SU-DHL-6 (cell line): ENCODE measurements around the gene OR2V2.

Experiments used
- H2AFZ ChIP-seq: fragments of 200-600 bp; sonication (generic); 2 replicates; pipeline ENCODE4 v1.6.1; 2014; ENCODE audit warnings: low read depth, mild to moderate bottlenecking, moderate library complexity, mixed read lengths, antibody characterized with exemption, low read length; ENCODE audit not compliant: severe bottlenecking
- H3F3A ChIP-seq: fragments of 200-600 bp; shearing (Covaris generic); 2 replicates; pipeline ENCODE4 v1.6.0; 2016; ENCODE audit warnings: antibody characterized with exemption, mild to moderate bottlenecking; ENCODE audit not compliant: insufficient read depth
- H3K27ac ChIP-seq: fragments of 200-600 bp; sonication (generic); 2 replicates; pipeline ENCODE4 v1.5.1; 2016; ENCODE audit warnings: low read depth, mild to moderate bottlenecking, low read length, moderate library complexity, mixed read lengths
- H3K27me3 ChIP-seq: fragments of 200-600 bp; sonication (generic), shearing (Covaris generic); 2 replicates; pipeline ENCODE4 v1.6.0; 2014; ENCODE audit warnings: mild to moderate bottlenecking, low read length
- H3K36me3 ChIP-seq: fragments of 200-600 bp; sonication (generic); 2 replicates; pipeline ENCODE4 v1.6.1; 2014; ENCODE audit warnings: mild to moderate bottlenecking, low read length, mixed read lengths
- H3K4me2 ChIP-seq: fragments of 300-600, 200-600 bp; shearing (Covaris generic), sonication (generic); 2 replicates; pipeline ENCODE4 v1.6.0; 2014; ENCODE audit warnings: low read length, low read depth, mild to moderate bottlenecking; ENCODE audit not compliant: poor library complexity, severe bottlenecking
- H3K4me3 ChIP-seq: fragments of 200-600 bp; sonication (generic); 2 replicates; pipeline ENCODE4 v1.5.1; 2014; ENCODE audit warnings: antibody characterized with exemption, low read length, mild to moderate bottlenecking, mixed read lengths; ENCODE audit not compliant: insufficient read depth, poor library complexity, severe bottlenecking
- H3K79me2 ChIP-seq: fragments of 200-600 bp; sonication (generic); 2 replicates; pipeline ENCODE4 v1.6.1; 2014; ENCODE audit warnings: mild to moderate bottlenecking, low read length, moderate library complexity; ENCODE audit not compliant: insufficient read depth
- H3K9ac ChIP-seq: fragments of 200-600 bp; sonication (generic); 2 replicates; pipeline ENCODE4 v1.7.0; 2014; ENCODE audit warnings: mild to moderate bottlenecking, low read length
- H3K9me2 ChIP-seq: fragments of 200-600 bp; sonication (generic); replicated peaks from 2 replicates; pipeline ENCODE4 v1.6.1; 2014; ENCODE audit warnings: low read length; ENCODE audit not compliant: insufficient read depth
- H3K9me3 ChIP-seq: fragments of 200-600 bp; sonication (generic); 2 replicates; pipeline ENCODE4 v1.6.1; 2014; ENCODE audit warnings: low read length, mixed read lengths; ENCODE audit not compliant: insufficient read depth
- H4K20me1 ChIP-seq: fragments of 200-600 bp; sonication (generic); 2 replicates; pipeline ENCODE4 v1.6.1; 2014; ENCODE audit warnings: low read depth, mild to moderate bottlenecking, antibody characterized with exemption, low read length, moderate library complexity, mixed read lengths
- CTCF ChIP-seq: fragments of 200-600 bp; sonication (generic); IDR thresholded peaks from one replicate; pipeline ENCODE4 v1.5.1; 2017; ENCODE audit warnings: antibody characterized with exemption, mild to moderate bottlenecking, low read length, moderate library complexity; ENCODE audit not compliant: insufficient read depth, poor library complexity, severe bottlenecking
- EZH2phosphoT487 ChIP-seq: fragments of 200-600 bp; sonication (generic), shearing (Covaris generic); conservative IDR thresholded peaks from 2 replicates; pipeline ENCODE4 v1.6.1; 2018; ENCODE audit warnings: mild to moderate bottlenecking, antibody characterized with exemption, low read length, moderate library complexity, mixed read lengths

Gene OR2V2

GRCh38 chr5:181151146-181151545 is 3.8 kb downstream of the OR2V2 start:
- Histone ChIP-seq H3K4me2 (no peak overlapping the region), H2AFZ (no peak overlapping the region), H3K27me3 (no peaks in the 10 kb centered on the region)

GRCh38 chr5:181152406-181152805 is 5.0 kb downstream of the OR2V2 start:
- Histone ChIP-seq H3K4me3 (no peak overlapping the region), H3K9ac (no peak overlapping the region), H3K36me3 (no peaks in the 10 kb centered on the region), H3K4me2 (no peak overlapping the region), H3F3A (no peaks in the 10 kb centered on the region), H3K9me2 (no peaks in the 10 kb centered on the region), H4K20me1 (no peaks in the 10 kb centered on the region), H3K27ac (no peak overlapping the region), H2AFZ (no peak overlapping the region), H3K27me3 (no peaks in the 10 kb centered on the region), H3K79me2 (no peaks in the 10 kb centered on the region), H3K9me3 (no peaks in the 10 kb centered on the region)
- no peak for TF ChIP-seq EZH2phosphoT487
- TF ChIP-seq CTCF = no peak

More at GRCh38 chr5:181151146-181151545, 3.8 kb downstream of the OR2V2 start:
- Histone ChIP-seq H4K20me1 (no peaks in the 10 kb centered on the region), H3K9me3 (no peaks in the 10 kb centered on the region), H3K79me2 (no peaks in the 10 kb centered on the region), H3K9ac (no peak overlapping the region), H3K36me3 (no peaks in the 10 kb centered on the region), H3F3A (no peaks in the 10 kb centered on the region), H3K27ac (no peak overlapping the region), H3K9me2 (no peaks in the 10 kb centered on the region), H3K4me3 (no peak overlapping the region)
- TF ChIP-seq EZH2phosphoT487 = no peak
- no peak for TF ChIP-seq CTCF

- no peaks in the 10 kb centered on the region for H3K9me2 ChIP-seq
- no peak overlapping the region for H3K27ac ChIP-seq
- H3F3A ChIP-seq = no peaks in the 10 kb centered on the region
- H3K27me3 ChIP-seq = no peaks in the 10 kb centered on the region
- no peak overlapping the region for H3K4me2 ChIP-seq
- no peak overlapping the region for H2AFZ ChIP-seq
- no peak overlapping the region for H3K4me3 ChIP-seq
- H3K36me3 ChIP-seq = no peaks in the 10 kb centered on the region
- no peaks in the 10 kb centered on the region for H3K9me3 ChIP-seq
- no peaks in the 10 kb centered on the region for H3K79me2 ChIP-seq
- no peak for TF ChIP-seq CTCF
- no peak for TF ChIP-seq EZH2phosphoT487
- H3K9ac ChIP-seq = no peak overlapping the region
- H4K20me1 ChIP-seq = no peaks in the 10 kb centered on the region
Observed at GRCh38 chr5:181153814-181154213, 6.4 kb downstream of the OR2V2 start.
